Mucosa of descending colon (tissue), 3 donors: ENCODE data around the gene TTBK2. TPM values are rescaled to one million over a fixed set of nuclear protein-coding genes. Genes with fewer than 3 reads are reported as not detected.

Source experiments
- ATAC-seq: fragments of 200-7000 bp; cut with Tn5 transposase; one replicate; pipeline ENCODE4 v1.9.1; 2020; ENCODE audit warnings: mild to moderate bottlenecking, moderate library complexity
- DNase-seq, 3 donors: peaks; one replicate each; pipeline ENCODE4 v3.0.0-alpha.2; 2020
- H3K36me3 ChIP-seq: fragments of 200-600 bp; one replicate; pipeline ENCODE4 v1.8.0; 2021; ENCODE audit warnings: low read depth, mild to moderate bottlenecking
- H3K4me1 ChIP-seq: fragments of 200-600 bp; one replicate; pipeline ENCODE4 v1.8.0; 2021; ENCODE audit warnings: low read depth, mild to moderate bottlenecking
- H3K4me3 ChIP-seq: fragments of 200-600 bp; one replicate; pipeline ENCODE4 v1.8.0; 2021; ENCODE audit warnings: mild to moderate bottlenecking
- H3K9me3 ChIP-seq: fragments of 200-600 bp; one replicate; pipeline ENCODE4 v1.8.0; 2021; ENCODE audit warnings: mild to moderate bottlenecking
- CTCF ChIP-seq: fragments of 200-600 bp; IDR thresholded peaks from one replicate; pipeline ENCODE4 v1.8.0; 2022; ENCODE audit warnings: antibody characterized with exemption, mild to moderate bottlenecking
- intact Hi-C, 2 donors: fragments of 100-400 bp; cut with DNase I in 1 of 2; cut with micrococcal nuclease in 1 of 2; formaldehyde crosslinking; loops; one replicate each; pipeline versions ENCODE4 v1.11.0 to v1.11.1; 2022; cut with DNase I, micrococcal nuclease
- total RNA-seq, 3 donors: library from RNA; stranded (reverse); fragmentation: NEBNext Ultra II Directional in 2 of 3; extraction: Animal tissue kit (Norgen Biotek cat#: 25700) in 2 of 3; gene quantifications; one replicate each; pipeline versions ENCODE4 v1.2.1 to v1.2.4, GENCODE V29; 2021 to 2023
- donor health status: DM: no; HTN: no; CAD: no; lungs with moderate emphysema.
- donor health status: DM: no; HTN: no; CAD: no.
- donor health status: DM: no; HTN: yes; CAD: no.

The TTBK2 gene
- total RNA-seq, 3 donors from 2014 or later = 9.7 to 27.6 (median 11.4) TPM

GRCh38 chr15:42694398-42694797, 226.2 kb downstream of the TTBK2 start:
- intact Hi-C loops = no loop called here
- H3K4me1 ChIP-seq = no peaks in the 10 kb centered on the region
- H3K9me3 ChIP-seq = no peaks in the 10 kb centered on the region
- DNase-seq = no peak
- no peak for TF ChIP-seq CTCF
- no peak for ATAC-seq
- H3K36me3 ChIP-seq = no peaks in the 10 kb centered on the region
- no peak overlapping the region for H3K4me3 ChIP-seq

- intact Hi-C loops = no loop called here
Observed at GRCh38 chr15:42693942-42694341, 226.6 kb downstream of the TTBK2 start.

GRCh38 chr15:42693496-42693895, 227.1 kb downstream of the TTBK2 start:
- TF ChIP-seq CTCF = no peak
- Histone ChIP-seq H3K4me3 (no peak overlapping the region), H3K36me3 (no peaks in the 10 kb centered on the region), H3K9me3 (no peaks in the 10 kb centered on the region), H3K4me1 (no peaks in the 10 kb centered on the region)
- DNase-seq (no peak), ATAC-seq (no peak)
- intact Hi-C loops = no loop called here

More at GRCh38 chr15:42693942-42694341, 226.6 kb downstream of the TTBK2 start:
- DNase-seq = no peak
- ATAC-seq = no peak
- Histone ChIP-seq H3K4me1 (no peaks in the 10 kb centered on the region), H3K36me3 (no peaks in the 10 kb centered on the region), H3K9me3 (no peaks in the 10 kb centered on the region), H3K4me3 (no peak overlapping the region)
- TF ChIP-seq CTCF = no peak

- H3K9me3 ChIP-seq = no peaks in the 10 kb centered on the region
- no peak overlapping the region for H3K4me3 ChIP-seq
- intact Hi-C loops = no loop called here
- H3K36me3 ChIP-seq = no peaks in the 10 kb centered on the region
- ATAC-seq (no peak), DNase-seq (no peak)
- no peak for TF ChIP-seq CTCF
- no peaks in the 10 kb centered on the region for H3K4me1 ChIP-seq
Observed at GRCh38 chr15:42692997-42693396, 227.6 kb downstream of the TTBK2 start.

- ATAC-seq (no peak), DNase-seq (no peak)
- Histone ChIP-seq H3K36me3 (no peaks in the 10 kb centered on the region), H3K9me3 (no peaks in the 10 kb centered on the region), H3K4me1 (no peaks in the 10 kb centered on the region), H3K4me3 (no peak overlapping the region)
- TF ChIP-seq CTCF = no peak
- intact Hi-C loops = no loop called here
Observed at GRCh38 chr15:42692536-42692935, 228.0 kb downstream of the TTBK2 start.

GRCh38 chr15:42691770-42692169, 228.8 kb downstream of the TTBK2 start:
- Histone ChIP-seq H3K9me3 (no peaks in the 10 kb centered on the region), H3K36me3 (no peaks in the 10 kb centered on the region), H3K4me1 (no peaks in the 10 kb centered on the region), H3K4me3 (no peak overlapping the region)
- intact Hi-C loops = no loop called here
- DNase-seq = no peak
- ATAC-seq = no peak
- no peak for TF ChIP-seq CTCF
